NCI-H1048 (cell line): ENCODE data around the gene TFAP2B.

Experiments used
- DNase-seq: peaks from one replicate; lab custom pipeline; 2025; lab: John Stamatoyannopoulos, UW

The TFAP2B gene

DNA sequence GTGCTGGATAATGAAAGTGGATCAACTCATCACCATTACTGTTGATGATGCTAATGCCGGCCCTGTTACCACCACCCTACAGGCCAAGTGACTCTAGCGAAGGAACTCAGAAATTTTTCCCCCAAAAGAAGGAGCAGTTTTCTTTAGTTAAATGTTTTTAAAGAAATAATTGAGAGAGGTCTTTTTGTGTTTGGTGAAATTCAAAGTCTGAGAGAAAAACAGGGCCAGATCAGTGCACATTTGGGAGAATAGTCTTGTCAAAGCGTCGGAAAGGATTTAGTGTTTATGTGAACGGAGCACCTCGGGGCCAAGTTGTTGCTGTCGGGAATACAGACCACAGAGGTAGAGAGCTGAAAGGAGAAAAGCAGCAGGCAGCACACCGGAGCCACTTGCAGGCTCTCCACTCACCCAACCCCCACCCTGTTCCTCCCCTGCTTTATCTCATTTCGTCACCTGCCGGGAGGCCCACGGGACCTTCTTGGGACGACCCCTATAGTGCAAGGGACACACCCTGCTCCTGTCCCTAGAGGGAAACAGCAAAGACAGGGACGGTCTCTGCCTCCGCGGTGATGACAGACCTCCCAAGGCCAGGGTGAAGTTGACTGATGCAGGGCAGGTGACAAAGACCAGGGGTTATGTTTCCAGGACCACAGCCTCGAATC lies 6.8 kb downstream of the TFAP2B start:
- no peak for DNase-seq

DNA sequence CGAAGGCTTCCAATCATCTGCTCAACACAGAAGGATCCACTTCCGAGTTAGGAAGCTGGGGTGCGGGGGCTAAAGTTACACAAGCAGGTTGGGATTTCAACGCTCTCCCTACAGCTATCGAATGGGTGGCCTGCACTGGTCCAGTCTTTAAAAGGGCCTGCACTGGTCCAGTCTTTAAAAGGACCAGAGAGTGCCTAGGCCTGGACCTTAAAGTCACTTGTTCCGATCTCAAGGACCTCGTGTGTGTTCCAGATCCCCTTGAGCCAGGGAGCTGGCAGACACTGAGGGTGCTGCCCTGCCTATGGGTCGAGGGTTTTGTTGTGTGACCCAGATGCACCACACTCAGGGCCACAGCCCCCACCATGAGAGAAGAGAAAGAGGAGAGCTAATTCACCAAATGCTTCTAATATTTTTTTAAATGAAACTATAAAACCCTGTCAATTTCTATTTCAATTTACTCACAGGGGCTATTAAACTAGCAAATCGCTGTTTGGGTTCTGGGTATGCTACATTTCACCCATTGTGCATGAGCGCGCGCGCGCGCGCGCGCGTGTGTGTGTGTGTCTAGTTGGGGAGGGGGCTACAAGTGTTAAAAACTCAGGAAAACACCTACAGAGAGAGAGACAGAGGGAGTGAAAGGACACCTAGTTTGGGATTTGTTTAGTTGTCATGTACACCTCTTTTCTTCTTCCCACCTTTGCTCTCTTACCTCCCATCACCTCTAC lies 7.5 kb downstream of the TFAP2B start:
- DNase-seq, result no peak

DNA sequence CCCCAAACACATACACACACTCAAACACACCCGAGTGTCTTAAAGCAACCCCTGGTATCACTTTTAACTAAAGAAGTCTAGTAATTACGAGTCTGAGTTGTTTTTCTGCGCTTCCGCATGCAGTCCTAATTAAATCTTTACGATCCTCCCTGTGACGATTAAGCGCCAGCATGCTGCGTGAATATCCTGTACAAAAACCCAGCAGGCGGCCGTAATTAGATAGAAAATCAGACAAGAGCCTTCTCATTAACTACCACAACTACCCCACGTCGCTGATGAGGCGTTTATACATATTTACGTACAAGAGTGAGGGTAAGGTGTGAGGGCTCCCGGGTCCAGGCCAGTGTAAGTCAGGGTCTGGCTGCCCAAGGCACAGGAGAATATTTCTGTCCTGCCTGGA lies 8.1 kb downstream of the TFAP2B start:
- no peak for DNase-seq

DNA sequence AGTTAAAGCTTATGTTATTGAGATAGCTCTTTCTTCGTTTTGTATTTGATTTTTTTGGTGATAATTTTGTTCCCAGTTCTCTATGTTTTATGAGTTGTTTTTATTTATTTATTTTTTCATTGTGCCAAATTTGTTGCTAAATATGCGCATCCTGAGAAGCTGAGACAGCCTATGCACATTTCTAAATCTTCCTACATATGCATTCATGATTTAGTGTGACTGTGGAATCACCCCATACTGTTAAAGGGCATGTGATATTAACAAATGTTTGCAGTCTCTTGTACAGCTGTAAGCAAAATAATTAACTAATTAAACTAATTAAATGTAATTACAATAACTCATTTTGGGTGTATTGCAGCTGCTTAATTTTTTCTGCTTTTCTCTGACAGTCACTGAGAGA lies 10.4 kb downstream of the TFAP2B start:
- DNase-seq, result no peak

DNA sequence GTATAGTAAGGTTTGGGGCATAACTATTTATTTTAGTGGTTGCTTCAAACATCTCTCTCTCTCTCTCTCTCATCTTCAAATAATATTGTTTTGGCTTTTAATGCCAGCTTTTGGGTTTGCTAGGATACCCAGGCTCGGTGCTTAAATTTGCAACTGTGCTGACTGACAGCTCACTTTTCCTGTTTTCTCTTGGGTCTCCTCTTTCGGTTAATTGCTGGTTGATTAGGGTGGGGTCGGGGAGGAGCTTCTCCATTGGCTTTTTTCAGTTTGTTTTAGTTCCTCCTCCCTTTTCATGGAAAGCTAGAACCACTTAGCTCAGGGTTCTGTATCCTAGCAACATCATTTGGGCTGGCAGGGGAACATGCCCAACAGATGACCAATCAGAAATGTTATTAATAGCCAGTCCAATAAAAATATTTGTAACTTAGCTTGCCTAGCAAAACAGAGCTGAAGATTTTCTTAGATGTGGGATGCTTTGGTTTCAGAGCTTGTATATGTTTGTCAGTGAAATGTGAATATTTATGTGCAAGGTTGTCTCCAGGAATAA lies 11.3 kb downstream of the TFAP2B start:
- no peak for DNase-seq

DNA sequence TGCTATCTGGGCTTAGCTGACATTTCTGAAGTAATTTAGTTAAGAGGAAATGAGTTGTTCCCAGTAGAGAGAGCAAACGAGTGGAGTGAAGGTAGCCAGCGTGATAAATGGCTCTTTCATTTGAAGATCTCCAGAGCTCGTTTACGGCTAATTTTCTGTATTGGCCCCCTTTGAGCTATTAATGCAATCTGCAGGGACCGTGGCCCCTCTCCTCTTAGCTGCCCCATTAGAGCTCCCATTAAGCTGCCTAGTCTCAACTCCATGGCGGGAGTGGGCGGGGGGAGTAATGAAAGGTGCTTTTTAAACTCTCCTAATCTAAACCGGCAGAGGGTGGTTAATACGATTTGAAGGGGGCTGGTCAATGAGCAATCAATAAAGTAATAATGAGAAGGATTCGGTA lies 12.5 kb downstream of the TFAP2B start:
- no peak for DNase-seq

DNA sequence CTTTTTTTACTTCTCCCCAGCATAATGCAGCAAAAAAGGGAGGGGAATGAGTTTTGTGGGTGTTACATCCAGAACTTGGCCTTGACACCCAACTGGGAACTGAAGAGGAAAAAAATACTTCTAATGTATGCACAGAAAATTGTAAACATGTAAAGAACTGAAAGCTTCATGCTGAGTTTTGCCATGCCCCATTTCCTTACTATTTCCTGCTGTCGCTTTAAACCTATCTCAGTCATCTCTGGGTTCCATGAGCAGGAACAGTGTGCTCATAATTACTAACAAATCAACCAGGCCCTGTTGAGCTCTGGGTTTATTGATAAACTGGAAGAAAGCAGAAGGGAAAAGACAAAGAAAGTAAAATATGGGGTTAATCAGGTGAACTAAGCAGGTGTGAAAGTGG lies 14.2 kb downstream of the TFAP2B start:
- DNase-seq, result no peak

DNA sequence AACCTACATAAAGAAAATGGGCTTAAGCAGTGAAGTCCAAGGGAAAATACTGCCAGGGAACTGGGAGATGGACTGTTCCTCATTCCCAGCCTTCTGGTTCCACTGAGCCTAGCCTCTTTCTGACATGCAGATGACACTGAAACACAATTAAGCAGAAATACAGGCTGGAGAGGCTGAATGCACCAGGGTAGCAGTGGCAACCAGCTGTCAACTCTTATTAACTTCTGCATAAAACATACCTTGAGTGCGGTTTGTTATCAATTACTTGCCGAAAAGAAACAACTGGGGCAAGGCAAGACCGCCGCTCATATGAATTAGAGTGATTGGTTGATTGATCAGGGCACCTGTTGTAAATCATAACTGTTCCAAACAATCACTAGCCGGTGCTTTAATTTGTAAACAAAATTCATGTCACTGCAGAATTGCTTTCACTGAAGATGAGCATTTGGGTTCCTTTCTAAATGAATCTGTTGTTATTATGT lies 16.3 kb downstream of the TFAP2B start:
- DNase-seq, result no peak

DNA sequence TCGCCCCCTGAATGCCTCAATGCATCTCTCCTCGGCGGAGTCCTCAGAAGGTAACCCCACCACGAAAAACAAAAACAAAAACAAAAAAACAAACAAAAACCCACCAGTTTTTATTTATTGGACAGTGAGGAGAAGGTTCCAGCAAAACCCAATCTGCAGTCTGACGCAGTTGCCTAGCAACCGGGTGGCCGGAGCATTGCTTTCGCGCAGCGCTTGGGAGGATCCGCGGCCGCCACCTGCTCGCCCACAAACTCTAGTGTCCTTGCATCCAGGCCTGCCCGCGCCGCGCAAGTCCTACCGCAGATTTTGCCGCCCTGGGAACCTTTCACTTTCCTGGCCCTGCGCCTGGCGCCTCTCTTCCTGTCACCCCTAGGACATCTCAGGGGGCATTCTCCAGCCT lies 17.6 kb downstream of the TFAP2B start:
- no peak for DNase-seq

DNA sequence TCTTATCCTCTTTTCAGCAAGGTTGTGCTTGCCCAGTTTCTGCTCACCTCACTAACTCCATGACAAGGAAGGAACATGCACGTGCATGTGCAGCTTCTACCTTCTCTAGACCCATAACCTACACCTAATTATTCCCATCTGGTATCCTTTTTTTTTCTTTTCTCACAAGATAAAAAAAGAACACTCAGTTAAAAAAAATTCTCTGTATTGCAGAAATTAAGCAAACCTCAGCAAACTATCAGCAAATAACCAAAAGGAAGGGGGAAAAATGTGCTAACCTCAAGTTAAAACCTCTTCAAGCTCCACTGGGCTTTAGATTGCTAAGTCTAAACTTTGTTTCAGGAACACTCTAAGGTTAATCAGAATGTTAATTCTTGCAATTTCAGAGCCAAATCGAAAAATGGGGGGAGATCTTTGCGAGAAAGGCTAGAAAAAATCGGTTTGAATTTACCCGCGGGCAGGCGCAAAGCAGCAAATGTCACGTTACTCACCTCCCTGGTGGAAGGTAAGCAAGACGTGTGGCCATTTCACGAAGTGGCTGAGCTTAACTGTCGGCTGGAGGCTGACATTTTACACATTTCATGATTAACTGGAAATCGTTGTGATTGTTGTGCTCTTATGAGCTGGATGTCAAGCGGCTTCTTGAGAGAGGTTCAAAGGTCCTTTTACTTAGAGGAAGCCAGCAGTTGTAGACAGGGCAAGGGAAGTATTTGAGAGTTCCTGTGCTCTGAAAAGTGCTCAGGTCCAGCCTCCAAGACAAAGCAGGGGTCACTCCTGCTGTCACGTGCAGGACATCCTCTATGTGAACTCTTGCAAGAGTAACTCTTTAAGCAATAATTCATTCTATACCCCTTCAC lies 19.1 kb downstream of the TFAP2B start:
- no peak for DNase-seq

DNA sequence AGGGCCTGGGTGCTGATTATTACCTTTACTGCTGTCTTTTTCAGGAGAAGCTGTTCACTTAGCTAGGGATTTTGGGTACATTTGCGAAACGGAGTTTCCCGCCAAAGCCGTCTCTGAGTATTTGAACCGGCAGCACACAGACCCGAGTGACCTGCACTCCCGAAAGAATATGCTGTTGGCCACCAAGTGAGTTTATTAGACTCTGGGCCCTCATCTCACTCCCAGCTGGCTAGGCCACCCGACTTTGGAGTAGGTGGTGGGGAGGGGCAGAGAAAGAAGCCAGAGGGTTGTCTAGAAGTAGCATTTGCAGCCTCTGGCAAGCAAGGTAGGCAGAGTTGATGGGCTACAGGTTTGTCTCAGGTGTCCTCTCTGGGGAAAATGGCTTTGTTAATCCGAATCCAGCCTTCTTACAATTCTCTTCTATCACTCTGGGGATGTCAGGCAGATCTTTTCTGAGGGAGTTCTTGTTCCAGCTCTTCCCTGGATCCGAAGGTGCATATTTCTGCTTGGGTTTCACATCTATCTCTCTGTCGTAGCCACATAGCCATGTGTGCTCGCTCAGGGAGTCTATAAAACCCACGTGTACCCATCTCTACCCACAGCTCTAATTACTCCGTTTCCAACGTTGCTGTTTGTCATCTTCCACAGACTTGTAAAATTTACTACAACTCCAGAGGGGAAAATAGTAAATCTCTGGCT lies 21.6 kb downstream of the TFAP2B start:
- DNase-seq, result no peak

DNA sequence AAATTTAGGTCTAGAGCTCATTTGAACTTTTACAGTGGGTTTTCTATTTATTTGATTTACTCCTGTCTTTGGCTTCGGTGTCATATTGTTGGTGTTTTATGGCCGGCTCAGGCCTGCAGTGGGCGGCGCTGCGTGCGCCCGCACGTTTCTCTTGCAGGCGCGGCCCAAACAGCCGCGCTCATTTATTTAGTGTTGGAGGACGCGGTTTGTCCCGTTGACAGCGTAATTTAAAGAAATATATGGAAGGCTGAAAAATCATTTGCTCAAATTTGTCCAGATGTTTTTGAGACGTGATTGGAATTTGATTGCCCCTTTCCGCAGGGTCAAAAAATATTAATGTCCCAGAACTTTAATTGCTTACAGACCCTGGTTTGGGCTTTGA lies 22.1 kb downstream of the TFAP2B start:
- DNase-seq, result no peak

DNA sequence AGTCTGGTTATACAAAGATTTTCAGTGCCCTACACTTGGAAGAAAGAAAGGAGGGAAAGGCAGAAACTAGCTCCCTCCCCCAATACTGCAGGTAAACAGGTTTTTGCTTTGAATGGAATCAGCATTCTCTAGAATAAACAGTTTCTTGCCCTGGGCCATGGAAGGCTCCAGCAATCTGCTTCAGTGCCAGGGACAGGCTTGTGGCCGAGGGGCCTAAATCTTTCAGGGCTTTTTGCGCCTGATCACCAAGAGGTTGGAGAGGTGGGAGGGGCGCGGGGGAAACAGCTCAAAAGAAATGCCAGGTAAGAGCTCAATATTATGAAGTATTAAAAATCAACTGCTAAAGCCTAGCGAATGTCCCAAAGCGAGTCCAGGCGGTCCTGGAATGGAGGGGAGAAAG lies 23.8 kb downstream of the TFAP2B start:
- DNase-seq, result no peak

DNA sequence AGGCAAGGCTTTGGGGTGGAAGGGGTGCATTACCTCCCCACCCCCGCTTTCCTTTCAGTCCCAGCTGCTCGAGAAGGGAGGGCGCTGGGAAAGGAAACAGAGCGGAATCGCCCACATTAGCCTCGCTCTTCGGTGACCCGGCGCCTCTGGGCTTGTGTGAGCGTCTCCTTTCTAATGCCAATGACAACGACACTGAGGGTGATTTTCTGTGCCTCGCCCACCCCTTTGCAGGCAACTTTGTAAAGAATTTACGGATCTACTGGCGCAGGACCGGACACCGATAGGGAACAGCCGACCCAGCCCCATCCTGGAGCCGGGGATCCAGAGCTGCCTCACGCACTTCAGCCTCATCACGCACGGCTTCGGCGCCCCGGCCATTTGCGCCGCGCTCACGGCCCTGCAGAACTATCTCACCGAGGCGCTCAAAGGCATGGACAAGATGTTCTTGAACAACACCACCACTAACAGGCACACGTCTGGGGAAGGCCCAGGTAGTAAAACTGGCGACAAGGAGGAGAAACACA lies 24.3 kb downstream of the TFAP2B start:
- DNase-seq, result no peak

DNA sequence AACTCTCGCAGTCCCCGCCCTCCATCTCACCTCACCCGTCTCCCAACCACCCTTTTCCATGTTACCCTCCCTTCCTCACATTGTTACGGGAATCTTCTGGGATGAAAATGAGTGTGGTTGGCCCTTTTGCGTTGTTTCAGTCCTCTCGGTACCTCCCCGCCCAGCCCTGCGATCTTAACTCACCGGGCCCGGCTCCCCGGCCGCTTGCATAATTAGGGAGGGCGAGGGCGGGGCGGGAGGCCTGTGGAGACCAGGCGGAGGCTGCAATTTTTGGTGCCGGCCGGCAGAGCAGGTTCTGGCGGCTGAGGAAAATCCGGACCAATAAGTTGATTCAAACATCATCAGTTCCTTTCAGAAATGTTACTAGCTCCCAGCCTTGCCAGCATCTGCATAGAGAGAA lies 25.2 kb downstream of the TFAP2B start:
- peak; percentile 74 for DNase-seq

DNA sequence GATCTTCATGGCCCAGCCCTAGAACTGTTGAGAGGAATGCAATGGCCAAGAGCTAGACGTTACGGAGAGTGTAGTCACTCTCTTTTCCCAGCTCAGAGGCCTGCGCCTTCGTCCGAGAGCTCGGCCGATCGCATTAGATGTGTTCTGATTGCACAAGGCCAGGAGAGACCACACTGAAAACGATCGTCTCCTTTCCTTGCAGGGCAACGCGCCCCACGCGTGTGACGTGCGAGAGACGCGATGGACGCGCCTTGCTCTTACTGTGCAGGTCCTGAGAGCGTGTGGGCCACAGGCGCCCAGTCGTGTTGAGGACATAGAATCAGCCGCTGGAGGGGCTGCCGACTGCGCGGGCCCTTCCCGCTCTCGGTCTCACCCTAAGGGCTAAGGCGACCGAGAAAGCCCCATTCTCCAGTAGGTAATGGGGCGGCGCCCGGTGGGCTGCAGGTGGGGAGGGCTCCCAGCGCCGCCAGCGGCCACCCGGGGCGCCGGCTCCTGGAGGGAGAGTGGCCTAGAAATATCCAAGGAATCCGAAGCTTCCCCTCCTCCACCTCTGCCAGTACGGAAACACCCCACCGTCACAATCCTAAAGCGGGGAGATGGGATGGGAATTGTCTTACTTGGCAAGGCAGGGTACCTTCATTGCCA lies 26.9 kb downstream of the TFAP2B start:
- no peak for DNase-seq

DNA sequence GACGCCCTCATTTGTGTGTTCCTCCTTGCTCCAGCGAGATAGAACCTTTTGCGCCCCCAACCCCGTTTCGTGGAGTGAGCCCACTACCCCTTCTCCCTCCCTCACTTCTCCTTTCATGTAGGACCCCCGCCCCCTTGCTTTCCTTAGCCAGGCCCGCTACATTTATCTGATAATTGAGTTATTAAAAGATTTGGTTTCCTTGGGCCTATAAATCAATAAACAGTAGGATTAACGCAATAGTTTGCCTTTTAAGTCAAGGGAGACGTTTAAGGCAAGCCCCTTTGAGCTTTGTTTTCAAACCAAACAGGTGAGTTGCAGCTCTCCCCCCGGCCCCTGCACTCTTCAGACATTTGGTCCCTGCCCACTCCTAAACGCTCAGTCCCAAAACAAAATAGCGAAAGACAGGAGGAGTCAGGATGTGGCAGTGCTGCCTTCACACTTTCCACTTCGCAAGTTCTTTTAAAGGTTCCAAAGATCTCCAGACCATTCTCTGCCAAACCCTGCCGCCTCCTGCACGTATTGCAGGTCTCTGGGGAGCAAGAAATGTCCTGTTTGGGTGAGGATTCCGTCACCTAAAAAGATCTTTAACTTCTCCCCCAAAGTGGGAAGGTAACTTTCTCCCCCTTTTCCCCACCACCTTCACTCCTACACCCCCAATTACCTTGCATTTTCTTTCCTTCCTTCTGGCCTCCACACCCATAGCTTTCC lies 27.6 kb downstream of the TFAP2B start:
- no peak for DNase-seq

DNA sequence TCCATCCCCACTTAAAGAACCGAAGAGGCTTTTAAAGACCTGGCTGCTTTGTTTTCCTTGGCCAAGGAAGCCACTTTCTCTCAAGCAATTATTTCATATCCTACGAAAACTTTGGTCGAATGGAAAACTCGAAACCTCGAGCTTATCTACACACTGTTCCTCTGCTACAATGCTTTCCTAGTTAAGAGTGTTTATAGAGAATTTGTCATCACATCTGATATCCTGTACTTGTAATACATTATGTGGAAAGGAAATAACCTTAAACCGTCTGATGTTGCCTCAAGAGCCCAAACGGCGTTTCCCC lies 28.1 kb downstream of the TFAP2B start:
- no peak for DNase-seq

DNA sequence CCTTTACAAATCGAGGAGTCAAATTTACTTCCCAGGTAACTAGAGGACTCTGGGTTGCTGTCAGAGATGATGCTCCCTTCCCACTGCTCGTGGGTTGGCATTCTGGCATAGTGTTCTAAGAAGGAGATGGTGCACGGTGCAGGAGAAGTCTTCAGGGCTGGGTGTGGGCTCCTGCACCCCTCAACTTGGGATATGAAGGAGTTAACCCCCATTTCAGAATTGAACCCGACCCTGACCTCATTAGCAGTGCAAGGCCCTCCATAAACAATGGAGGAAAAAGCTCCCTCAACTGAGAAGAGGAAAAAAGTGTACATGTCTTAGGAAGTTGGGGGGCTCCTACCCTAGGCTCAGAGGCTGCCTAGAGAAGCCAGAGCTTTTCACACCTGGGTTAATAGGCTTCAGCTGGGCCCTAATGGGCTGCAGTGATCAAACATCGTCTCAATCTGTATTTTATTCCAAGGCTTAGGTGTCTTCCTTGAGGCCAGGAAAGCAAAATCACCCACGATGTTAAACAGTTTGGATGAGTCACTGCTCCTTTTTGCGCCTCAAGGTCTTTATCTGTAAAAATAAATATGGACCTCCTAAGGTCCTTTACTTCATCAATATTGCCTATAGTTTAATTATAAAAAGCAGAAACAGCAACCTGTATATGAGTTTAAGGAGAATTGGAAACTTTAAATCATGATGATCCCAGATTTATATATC lies 29.4 kb downstream of the TFAP2B start:
- DNase-seq, result no peak
